PC-3 (cell line): ENCODE results near the gene TNFSF8. TPM values are rescaled to one million over a fixed set of nuclear protein-coding genes. Genes with fewer than 3 reads are reported as not detected.

Experiments
- ATAC-seq: fragments of 200-7000 bp; cut with Tn5 transposase; 2 replicates; pipeline ENCODE4 v1.9.1; 2020; ENCODE audit warnings: mild to moderate bottlenecking, moderate library complexity
- BruUV-seq: library from RNA; stranded (reverse); fragments of 400-500 nt; replicated peaks from 2 replicates; lab custom pipeline; 2021; lab: Mats Ljungman, UMichigan
- CTCF ChIA-PET: fragments of 300-600 bp; sonication (Branson Sonifier 250); formaldehyde crosslinking; loops from one replicate; lab custom pipeline; 2022; ENCODE audit warnings: antibody characterized with exemption; lab: Charles Lee
- POLR2A ChIA-PET: fragments of 300-600 bp; sonication (Branson Sonifier 250); formaldehyde crosslinking; loops from one replicate; lab custom pipeline; 2022; ENCODE audit warnings: antibody characterized with exemption; ENCODE audit not compliant: unreplicated experiment; lab: Charles Lee
- DNase-seq: peaks from one replicate; pipeline ENCODE4 v3.0.0-alpha.2; 2015
- H2AFZ ChIP-seq: fragments of 300-600 bp; sonication (generic); 2 replicates; pipeline ENCODE4 v1.6.0; 2016; ENCODE audit warnings: antibody characterized with exemption, low read length
- H3F3A ChIP-seq: fragments of 300-600 bp; sonication (generic); one replicate; pipeline ENCODE4 v1.6.0; 2017; ENCODE audit warnings: antibody characterized with exemption, low read length, control low read depth, mild to moderate bottlenecking; ENCODE audit not compliant: unreplicated experiment
- H3K27ac ChIP-seq: fragments of 300-600 bp; sonication (generic); 2 replicates; pipeline ENCODE4 v1.5.1; 2016; ENCODE audit warnings: mild to moderate bottlenecking, low read length
- H3K27me3 ChIP-seq: fragments of 300-600 bp; sonication (generic); 2 replicates; pipeline ENCODE4 v1.6.1; 2016; ENCODE audit warnings: low read length, mixed read lengths
- H3K36me3 ChIP-seq: fragments of 300-600 bp; sonication (generic); 2 replicates; pipeline ENCODE4 v1.6.1; 2016; ENCODE audit warnings: low read depth, mixed run types, low read length, mixed read lengths
- H3K4me1 ChIP-seq: fragments of 300-600 bp; sonication (generic); 2 replicates; pipeline ENCODE4 v1.5.1; 2016; ENCODE audit warnings: low read length; ENCODE audit not compliant: insufficient read depth
- H3K4me2 ChIP-seq: fragments of 300-600 bp; sonication (generic); 2 replicates; pipeline ENCODE4 v1.6.0; 2016; ENCODE audit warnings: low read length
- H3K4me3 ChIP-seq: fragments of 300-600 bp; sonication (generic); 2 replicates; pipeline ENCODE4 v1.5.1; 2016; ENCODE audit warnings: mild to moderate bottlenecking, low read length, mixed read lengths
- H3K79me2 ChIP-seq: fragments of 300-600 bp; sonication (generic); 2 replicates; pipeline ENCODE4 v1.6.1; 2017; ENCODE audit warnings: low read length, mixed read lengths
- H3K9ac ChIP-seq: fragments of 300-600 bp; sonication (generic); 2 replicates; pipeline ENCODE4 v1.6.0; 2016; ENCODE audit warnings: mild to moderate bottlenecking, low read length
- H3K9me2 ChIP-seq: fragments of 300-600 bp; sonication (generic); replicated peaks from 2 replicates; pipeline ENCODE4 v1.6.1; 2016; ENCODE audit warnings: mixed run types, low read length, mixed read lengths
- H3K9me3 ChIP-seq: fragments of 300-600 bp; sonication (generic); 2 replicates; pipeline ENCODE4 v1.6.1; 2016; ENCODE audit warnings: low read length, mixed read lengths
- H4K20me1 ChIP-seq: fragments of 300-600 bp; sonication (generic); 2 replicates; pipeline ENCODE4 v1.6.1; 2016; ENCODE audit warnings: low read length, mixed read lengths
- EZH2 ChIP-seq: fragments of 300-600 bp; sonication (generic); IDR thresholded peaks from one replicate; pipeline ENCODE4 v1.6.1; 2017; ENCODE audit warnings: antibody characterized with exemption, mild to moderate bottlenecking, low read length; ENCODE audit not compliant: unreplicated experiment
- EZH2phosphoT487 ChIP-seq: fragments of 300-600 bp; sonication (generic); IDR thresholded peaks from 2 replicates; pipeline ENCODE4 v1.6.1; 2018; ENCODE audit warnings: mild to moderate bottlenecking, antibody characterized with exemption, low read length, borderline replicate concordance
- intact Hi-C: fragments of 100-400 bp; cut with micrococcal nuclease; formaldehyde crosslinking; loops from 2 replicates; pipeline ENCODE4 v1.9.0; 2023
- total RNA-seq: library from RNA; depleted of rRNA; stranded (reverse); fragments of >200 nt; gene quantifications from 2 replicates; pipeline ENCODE4 v1.2.3, GENCODE V29; 2014
- TF ChIP-seq, protein P1 (sequence below): fragments of 300-600 bp; sonication (generic); conservative IDR thresholded peaks from 2 replicates; pipeline ENCODE4 v1.5.1; 2017; ENCODE audit warnings: antibody characterized with exemption, low read depth, mild to moderate bottlenecking, low read length

Gene TNFSF8
- total RNA-seq, 1 experiment from 2014 or later: not detected

DNA sequence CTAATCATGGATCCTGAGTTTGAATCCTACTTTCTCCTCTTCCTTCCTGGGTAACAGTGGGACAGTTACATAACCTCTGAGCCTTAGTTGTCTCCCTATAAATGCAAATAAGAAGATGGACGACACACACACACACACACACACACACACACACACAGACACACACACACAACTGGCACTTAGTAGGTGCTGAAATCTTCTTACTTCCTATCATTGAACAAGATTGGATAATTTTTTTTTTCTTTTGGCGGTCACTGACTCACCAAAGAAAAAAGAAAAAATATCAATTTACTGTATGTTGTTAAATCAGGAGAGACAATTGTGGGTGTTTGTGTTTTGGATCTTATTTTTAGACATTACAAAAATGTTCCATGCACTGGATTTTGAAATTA, 28.4 kb upstream of the TNFSF8 start:
- no peak for DNase-seq
- H3K4me1 ChIP-seq: peaks cover 6% of the 10 kb centered on the region
- intact Hi-C loops: no loop called here
- ChIA-PET CTCF (no interaction called here), POLR2A (no interaction called here)
- H2AFZ ChIP-seq: no peak overlapping the region
- no peaks in the 10 kb centered on the region for H3K9me3 ChIP-seq
- no peaks in the 10 kb centered on the region for H3F3A ChIP-seq
- H3K9ac ChIP-seq: no peak overlapping the region
- no peaks in the 10 kb centered on the region for H3K36me3 ChIP-seq
- no peaks in the 10 kb centered on the region for H4K20me1 ChIP-seq
- no TSS peak for BruUV-seq
- ATAC-seq: no peak
- no peak overlapping the region for H3K4me2 ChIP-seq
- TF ChIP-seq, protein P1, sequence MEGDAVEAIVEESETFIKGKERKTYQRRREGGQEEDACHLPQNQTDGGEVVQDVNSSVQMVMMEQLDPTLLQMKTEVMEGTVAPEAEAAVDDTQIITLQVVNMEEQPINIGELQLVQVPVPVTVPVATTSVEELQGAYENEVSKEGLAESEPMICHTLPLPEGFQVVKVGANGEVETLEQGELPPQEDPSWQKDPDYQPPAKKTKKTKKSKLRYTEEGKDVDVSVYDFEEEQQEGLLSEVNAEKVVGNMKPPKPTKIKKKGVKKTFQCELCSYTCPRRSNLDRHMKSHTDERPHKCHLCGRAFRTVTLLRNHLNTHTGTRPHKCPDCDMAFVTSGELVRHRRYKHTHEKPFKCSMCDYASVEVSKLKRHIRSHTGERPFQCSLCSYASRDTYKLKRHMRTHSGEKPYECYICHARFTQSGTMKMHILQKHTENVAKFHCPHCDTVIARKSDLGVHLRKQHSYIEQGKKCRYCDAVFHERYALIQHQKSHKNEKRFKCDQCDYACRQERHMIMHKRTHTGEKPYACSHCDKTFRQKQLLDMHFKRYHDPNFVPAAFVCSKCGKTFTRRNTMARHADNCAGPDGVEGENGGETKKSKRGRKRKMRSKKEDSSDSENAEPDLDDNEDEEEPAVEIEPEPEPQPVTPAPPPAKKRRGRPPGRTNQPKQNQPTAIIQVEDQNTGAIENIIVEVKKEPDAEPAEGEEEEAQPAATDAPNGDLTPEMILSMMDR: no peak
- TF ChIP-seq EZH2 (no peak), EZH2phosphoT487 (no peak)
- H3K27ac ChIP-seq: no peak overlapping the region
- H3K9me2 ChIP-seq: no peaks in the 10 kb centered on the region
- no peaks in the 10 kb centered on the region for H3K79me2 ChIP-seq
- no peaks in the 10 kb centered on the region for H3K27me3 ChIP-seq
- H3K4me3 ChIP-seq: no peak overlapping the region

DNA sequence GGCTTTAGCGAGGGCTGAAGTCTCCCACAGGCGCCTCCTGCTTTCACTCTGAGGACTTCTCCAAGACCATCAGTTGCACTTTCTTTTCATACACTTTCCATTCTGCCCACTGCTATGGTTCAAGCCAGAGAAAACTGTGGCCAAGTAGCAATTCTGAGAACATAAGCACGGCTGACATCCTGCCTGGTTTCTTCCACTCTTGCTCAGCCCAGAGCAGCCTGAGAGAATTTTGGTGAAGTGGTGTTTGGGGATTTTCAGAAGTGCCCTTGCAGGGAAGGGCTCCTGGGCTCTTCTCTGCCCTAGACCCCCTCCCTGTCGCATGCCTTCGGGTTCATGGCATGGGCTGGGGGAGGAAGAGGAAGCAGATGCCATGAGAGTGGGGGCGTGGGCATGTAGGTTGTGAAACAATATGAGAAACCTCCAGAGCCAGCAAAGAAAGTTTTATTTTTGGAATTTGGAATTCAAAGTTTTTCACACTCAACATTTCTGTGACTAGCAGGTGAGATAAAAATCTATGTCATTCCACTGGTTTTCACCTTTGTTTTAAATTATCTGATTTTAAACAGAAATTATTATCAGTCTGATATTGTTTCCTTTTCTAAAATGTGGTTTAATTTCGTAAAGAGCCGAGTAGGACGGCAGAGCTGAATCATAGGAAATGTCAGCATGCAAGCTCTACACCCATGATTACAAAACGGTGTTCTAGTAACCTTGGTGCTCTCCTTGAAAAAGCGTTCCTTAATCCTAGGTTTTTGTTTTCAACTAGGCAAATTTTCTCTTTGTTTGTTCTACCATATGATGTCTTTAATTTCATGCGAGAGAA, 27.8 kb upstream of the TNFSF8 start:
- no peak overlapping the region for H3K4me2 ChIP-seq
- H3F3A ChIP-seq: no peaks in the 10 kb centered on the region
- no peaks in the 10 kb centered on the region for H3K9me2 ChIP-seq
- ChIA-PET POLR2A (no interaction called here), CTCF (no interaction called here)
- BruUV-seq: no TSS peak
- no peak overlapping the region for H3K4me3 ChIP-seq
- TF ChIP-seq EZH2phosphoT487: no peak
- TF ChIP-seq, protein P1: no peak
- no peak for TF ChIP-seq EZH2
- no peaks in the 10 kb centered on the region for H3K27me3 ChIP-seq
- H3K9ac ChIP-seq: no peak overlapping the region
- no peaks in the 10 kb centered on the region for H3K79me2 ChIP-seq
- no peak for ATAC-seq
- H3K9me3 ChIP-seq: no peaks in the 10 kb centered on the region
- intact Hi-C loops: no loop called here
- DNase-seq: no peak
- no peak overlapping the region for H3K27ac ChIP-seq
- no peak overlapping the region for H2AFZ ChIP-seq
- no peaks in the 10 kb centered on the region for H4K20me1 ChIP-seq
- H3K36me3 ChIP-seq: no peaks in the 10 kb centered on the region
- H3K4me1 ChIP-seq: peaks cover 12% of the 10 kb centered on the region

DNA sequence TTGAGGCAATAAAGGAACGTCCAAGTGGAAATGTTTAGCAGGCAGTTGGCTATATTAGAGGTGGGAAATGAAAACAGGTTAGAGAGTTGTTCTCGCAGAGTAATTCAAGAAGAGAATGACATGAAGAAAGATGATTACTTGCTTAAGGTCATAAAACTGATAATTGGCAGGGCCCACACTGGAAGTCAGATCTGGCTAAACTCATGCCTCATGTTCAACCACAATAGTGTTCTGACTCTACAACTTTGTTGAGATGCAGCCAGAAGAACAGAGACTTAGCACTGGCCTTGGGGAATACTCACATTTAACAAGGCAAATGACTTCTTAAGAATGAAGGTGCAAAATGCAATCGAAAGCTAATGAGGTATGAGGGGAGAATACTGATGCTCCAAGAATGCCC, 27.2 kb upstream of the TNFSF8 start:
- Histone ChIP-seq H3K9me2 (no peaks in the 10 kb centered on the region), H3F3A (no peaks in the 10 kb centered on the region), H3K4me1 (peaks cover 12% of the 10 kb centered on the region), H3K4me2 (no peak overlapping the region), H3K9me3 (no peaks in the 10 kb centered on the region), H3K9ac (no peak overlapping the region), H4K20me1 (no peaks in the 10 kb centered on the region), H3K36me3 (no peaks in the 10 kb centered on the region), H3K79me2 (no peaks in the 10 kb centered on the region), H3K27me3 (no peaks in the 10 kb centered on the region), H2AFZ (no peak overlapping the region), H3K27ac (no peak overlapping the region), H3K4me3 (no peak overlapping the region)
- no TSS peak for BruUV-seq
- TF ChIP-seq, protein P1: no peak
- intact Hi-C loops: no loop called here
- DNase-seq (no peak), ATAC-seq (no peak)
- ChIA-PET CTCF (no interaction called here), POLR2A (no interaction called here)
